Activated CD8-positive, alpha-beta T cell treated with anti-CD3 and anti-CD28 coated beads for 36 hours (primary cell): ENCODE data around the gene RNU6-1. TPM values are rescaled to one million over a fixed set of nuclear protein-coding genes. Genes with fewer than 3 reads are reported as not detected.

Experiments used
- ATAC-seq: fragments of 200-7000 bp; cut with Tn5 transposase; one replicate; pipeline ENCODE4 v1.10.0; 2021; ENCODE audit warnings: mild to moderate bottlenecking, moderate library complexity
- CTCF ChIA-PET: fragments of 350-600 bp; sonication (Branson Sonifier 250); formaldehyde crosslinking; loops from one replicate; lab custom pipeline; 2021; ENCODE audit warnings: antibody characterized with exemption; lab: Charles Lee
- POLR2A ChIA-PET: fragments of 350-600 bp; sonication (Branson Sonifier 250); formaldehyde crosslinking; loops from one replicate; lab custom pipeline; 2021; ENCODE audit warnings: antibody characterized with exemption; lab: Charles Lee
- DNase-seq: peaks from one replicate; pipeline ENCODE4 v3.0.0-alpha.2; 2020
- H3K27ac Mint-ChIP-seq: one replicate; pipeline ENCODE4 v1.8.0; 2021; ENCODE audit warnings: mild to moderate bottlenecking, mixed read lengths
- H3K27me3 Mint-ChIP-seq: one replicate; pipeline ENCODE4 v1.8.0; 2021; ENCODE audit warnings: mixed read lengths
- H3K36me3 Mint-ChIP-seq: one replicate; pipeline ENCODE4 v1.8.0; 2021; ENCODE audit warnings: low read depth, mixed read lengths
- H3K4me1 Mint-ChIP-seq: one replicate; pipeline ENCODE4 v1.8.0; 2021; ENCODE audit warnings: low read depth, mixed read lengths
- H3K4me3 Mint-ChIP-seq: one replicate; pipeline ENCODE4 v1.8.0; 2021; ENCODE audit warnings: mild to moderate bottlenecking, moderate library complexity, mixed read lengths
- H3K9me3 Mint-ChIP-seq: one replicate; pipeline ENCODE4 v1.8.0; 2021; ENCODE audit warnings: mixed read lengths
- intact Hi-C: fragments of 100-400 bp; cut with micrococcal nuclease; formaldehyde crosslinking; loops from one replicate; pipeline ENCODE4 v1.10.0; 2022
- total RNA-seq, 2 experiments: library from RNA; stranded (reverse); gene quantifications; one replicate each; pipeline ENCODE4 v1.2.3, GENCODE V29; 2021
- TF ChIP-seq, protein P1 (sequence below): fragments of 200-600 bp; IDR thresholded peaks from one replicate; pipeline ENCODE4 v1.8.0; 2022; ENCODE audit warnings: antibody characterized with exemption, mild to moderate bottlenecking

The RNU6-1 gene
- total RNA-seq, 2 experiments from 2014 or later, result not detected

DNA sequence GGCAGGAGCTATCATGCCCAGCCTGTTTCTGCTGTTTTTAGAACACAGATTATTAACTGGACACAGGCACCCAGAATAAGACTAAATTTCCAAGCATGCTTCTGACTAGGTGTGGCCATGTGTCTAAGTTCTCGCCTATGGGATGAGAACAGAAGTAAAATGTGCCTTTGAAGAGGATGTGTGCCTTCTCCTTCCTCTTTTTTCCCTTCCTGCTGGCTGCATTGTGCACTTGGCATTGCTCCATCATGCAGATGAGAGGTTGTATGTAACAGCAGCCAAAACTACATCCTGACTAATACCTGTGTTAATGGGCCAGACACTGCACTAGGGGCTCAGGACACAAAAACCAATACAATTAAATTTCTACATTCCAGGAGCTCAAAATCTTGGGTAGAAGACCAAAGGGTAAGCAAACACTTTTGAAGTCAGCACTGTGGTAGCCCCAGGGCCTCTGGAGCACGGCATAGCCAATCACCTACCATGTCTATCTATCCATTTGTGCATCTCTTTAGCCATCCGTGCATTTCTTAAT, 40.9 kb upstream of the RNU6-1 start:
- Mint-ChIP-seq H3K4me1 (peaks cover 14% of the 10 kb centered on the region), H3K36me3 (no peaks in the 10 kb centered on the region), H3K4me3 (no peak overlapping the region), H3K27me3 (peaks cover 10% of the 10 kb centered on the region), H3K27ac (no peak overlapping the region), H3K9me3 (no peaks in the 10 kb centered on the region)
- intact Hi-C loops, result no loop called here
- ATAC-seq, result no peak
- ChIA-PET POLR2A (no interaction called here), CTCF (interaction anchor here (1.0 kb wide), 1 partner anchor 17 kb away, joined by 5 read pairs; no protein-coding TSS in a partner anchor)
- no peak for DNase-seq
- TF ChIP-seq, protein P1, sequence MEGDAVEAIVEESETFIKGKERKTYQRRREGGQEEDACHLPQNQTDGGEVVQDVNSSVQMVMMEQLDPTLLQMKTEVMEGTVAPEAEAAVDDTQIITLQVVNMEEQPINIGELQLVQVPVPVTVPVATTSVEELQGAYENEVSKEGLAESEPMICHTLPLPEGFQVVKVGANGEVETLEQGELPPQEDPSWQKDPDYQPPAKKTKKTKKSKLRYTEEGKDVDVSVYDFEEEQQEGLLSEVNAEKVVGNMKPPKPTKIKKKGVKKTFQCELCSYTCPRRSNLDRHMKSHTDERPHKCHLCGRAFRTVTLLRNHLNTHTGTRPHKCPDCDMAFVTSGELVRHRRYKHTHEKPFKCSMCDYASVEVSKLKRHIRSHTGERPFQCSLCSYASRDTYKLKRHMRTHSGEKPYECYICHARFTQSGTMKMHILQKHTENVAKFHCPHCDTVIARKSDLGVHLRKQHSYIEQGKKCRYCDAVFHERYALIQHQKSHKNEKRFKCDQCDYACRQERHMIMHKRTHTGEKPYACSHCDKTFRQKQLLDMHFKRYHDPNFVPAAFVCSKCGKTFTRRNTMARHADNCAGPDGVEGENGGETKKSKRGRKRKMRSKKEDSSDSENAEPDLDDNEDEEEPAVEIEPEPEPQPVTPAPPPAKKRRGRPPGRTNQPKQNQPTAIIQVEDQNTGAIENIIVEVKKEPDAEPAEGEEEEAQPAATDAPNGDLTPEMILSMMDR, result no peak

DNA sequence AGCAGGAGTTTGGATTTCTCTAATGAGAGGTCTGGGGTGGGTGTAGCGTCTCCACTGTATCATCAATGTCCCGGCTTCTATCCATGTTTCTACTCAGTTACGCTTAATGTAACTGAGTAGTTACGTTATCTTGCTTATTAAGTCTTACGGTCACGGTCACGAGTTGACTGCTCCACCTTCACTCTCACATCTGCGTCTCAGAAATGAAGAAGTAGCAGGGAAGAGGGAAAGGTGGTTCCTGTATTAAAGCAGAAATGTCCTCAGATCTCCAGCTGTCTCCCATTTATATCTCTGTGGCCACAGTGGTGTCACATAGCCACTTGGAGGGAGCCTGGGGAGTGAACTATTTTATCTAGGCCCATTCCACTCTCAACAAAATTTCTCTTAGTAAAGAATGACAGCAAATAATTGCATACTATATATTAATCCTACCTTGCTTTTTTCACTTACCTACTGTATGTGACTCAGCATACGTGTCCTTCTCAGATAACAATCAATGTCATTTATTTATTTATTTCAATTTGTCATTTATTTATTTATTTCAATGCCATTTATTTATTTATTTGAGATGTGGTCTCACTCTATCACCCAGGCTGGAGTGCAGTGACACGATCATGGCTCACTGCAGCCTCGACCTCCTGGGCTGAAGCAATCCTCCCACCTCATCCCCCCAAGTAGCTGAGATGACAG, 39.7 kb upstream of the RNU6-1 start:
- ATAC-seq (no peak), DNase-seq (no peak)
- H3K9me3 Mint-ChIP-seq, result no peaks in the 10 kb centered on the region
- H3K4me1 Mint-ChIP-seq, result peaks cover 12% of the 10 kb centered on the region
- no peak overlapping the region for H3K27ac Mint-ChIP-seq
- H3K4me3 Mint-ChIP-seq, result no peak overlapping the region
- POLR2A ChIA-PET, result no interaction called here
- CTCF ChIA-PET, result no interaction called here
- TF ChIP-seq, protein P1, result no peak
- no peaks in the 10 kb centered on the region for H3K36me3 Mint-ChIP-seq
- intact Hi-C loops, result no loop called here
- peaks cover 5% of the 10 kb centered on the region for H3K27me3 Mint-ChIP-seq

DNA sequence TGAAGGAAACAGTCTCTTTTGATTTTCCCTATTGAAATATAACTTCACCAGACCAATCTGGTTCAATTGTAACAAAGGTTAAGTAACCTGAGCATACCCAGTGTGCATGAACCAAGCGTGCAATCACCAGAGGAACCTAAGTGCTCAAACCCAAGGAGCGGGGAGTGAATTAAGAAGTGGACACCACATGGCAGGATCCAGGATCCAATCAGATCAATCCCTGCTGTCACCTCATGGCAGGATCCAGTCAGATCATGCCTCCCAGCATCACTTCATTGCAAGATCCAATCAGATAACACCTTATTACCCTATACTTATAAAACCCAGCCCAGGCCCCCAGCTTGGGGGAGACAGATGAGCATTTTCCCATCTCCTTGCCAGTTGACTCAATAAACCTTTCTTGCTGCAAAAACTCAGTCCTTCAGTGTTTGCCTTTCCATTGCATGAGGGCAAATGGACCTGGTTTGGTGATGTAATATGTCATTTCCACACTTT, 38.9 kb upstream of the RNU6-1 start:
- Mint-ChIP-seq H3K4me1 (peaks cover 10% of the 10 kb centered on the region), H3K36me3 (no peaks in the 10 kb centered on the region), H3K9me3 (no peaks in the 10 kb centered on the region), H3K27me3 (peaks cover 5% of the 10 kb centered on the region), H3K27ac (no peak overlapping the region), H3K4me3 (no peak overlapping the region)
- ATAC-seq (no peak), DNase-seq (no peak)
- intact Hi-C loops, result no loop called here
- ChIA-PET CTCF (no interaction called here), POLR2A (no interaction called here)
- TF ChIP-seq, protein P1, result no peak

DNA sequence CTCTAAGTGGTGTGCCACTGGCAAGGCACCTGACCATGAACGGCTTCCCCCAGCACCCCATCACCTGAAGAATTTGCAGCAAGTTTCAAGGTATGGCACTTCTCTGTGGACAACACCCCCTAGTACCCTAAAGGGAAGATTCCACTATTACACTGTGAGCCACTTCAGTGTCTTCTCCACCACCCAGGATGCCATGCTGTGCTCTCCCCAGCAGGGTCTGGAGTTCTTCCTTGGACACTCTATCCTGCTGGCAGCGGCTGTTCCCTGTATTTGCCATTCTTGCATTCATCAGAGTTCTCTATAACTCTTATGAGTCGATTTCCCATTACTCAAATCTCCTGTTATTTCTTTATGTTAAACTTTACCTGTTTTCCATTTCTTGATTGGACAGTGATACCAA, 33.9 kb upstream of the RNU6-1 start:
- peaks cover 14% of the 10 kb centered on the region for H3K9me3 Mint-ChIP-seq
- POLR2A ChIA-PET, result no interaction called here
- H3K36me3 Mint-ChIP-seq, result peaks cover 2% of the 10 kb centered on the region
- no peak overlapping the region for H3K4me3 Mint-ChIP-seq
- DNase-seq (no peak), ATAC-seq (no peak)
- H3K4me1 Mint-ChIP-seq, result peaks cover 7% of the 10 kb centered on the region
- intact Hi-C loops, result no loop called here
- TF ChIP-seq, protein P1, result no peak
- no peak overlapping the region for H3K27ac Mint-ChIP-seq
- CTCF ChIA-PET, result interaction anchor here (1.3 to 2.8 kb wide), 2 partner anchors 10 to 338 kb away, joined by 3 to 17 read pairs; no protein-coding TSS in a partner anchor
- H3K27me3 Mint-ChIP-seq, result peaks cover 8% of the 10 kb centered on the region

DNA sequence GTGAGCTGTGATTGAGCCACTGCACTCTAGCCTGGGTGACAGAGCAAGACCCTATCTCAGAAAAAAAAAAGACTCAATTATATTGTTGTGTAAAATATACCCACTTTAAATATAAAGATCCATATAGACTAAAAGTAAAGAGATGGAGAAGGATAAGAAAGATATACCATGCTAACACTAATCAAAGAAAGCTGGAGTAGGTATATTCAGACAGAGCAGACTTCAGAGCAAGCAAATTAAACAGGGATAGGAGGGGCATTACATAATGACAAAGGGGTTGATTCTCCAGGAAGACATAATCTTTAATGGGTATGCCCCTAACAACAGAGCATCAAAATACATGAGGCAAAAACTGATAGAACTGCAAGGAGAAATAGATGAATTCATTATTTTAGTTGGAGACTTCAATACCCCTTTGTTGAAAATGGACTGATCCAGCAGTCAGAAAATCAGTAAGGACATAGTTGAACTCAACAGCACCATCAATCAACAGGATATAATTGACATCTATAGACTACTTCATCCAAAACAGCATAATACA, 31.1 kb upstream of the RNU6-1 start:
- Mint-ChIP-seq H3K4me1 (peaks cover 7% of the 10 kb centered on the region), H3K4me3 (no peak overlapping the region), H3K36me3 (peaks cover 2% of the 10 kb centered on the region), H3K27ac (no peak overlapping the region), H3K9me3 (peaks cover 14% of the 10 kb centered on the region), H3K27me3 (peaks cover 2% of the 10 kb centered on the region)
- ChIA-PET CTCF (no interaction called here), POLR2A (no interaction called here)
- DNase-seq, result no peak
- intact Hi-C loops, result no loop called here
- TF ChIP-seq, protein P1, result no peak
- ATAC-seq, result no peak
